Activated CD4-positive, alpha-beta T cell treated with anti-CD3 and anti-CD28 coated beads, Interleukin-2, amount 50 U/mL, for 1 hour (primary cell): ENCODE results near the gene RPS8.
"Not testable (repeated sequence)": the region's sequence is repeated elsewhere in the genome, so short reads cannot be mapped to it uniquely, and the experiment has no call there.

Source experiments
- DNase-seq: peaks from one replicate; pipeline ENCODE4 v3.0.0-alpha.2; 2020

The RPS8 gene

DNA sequence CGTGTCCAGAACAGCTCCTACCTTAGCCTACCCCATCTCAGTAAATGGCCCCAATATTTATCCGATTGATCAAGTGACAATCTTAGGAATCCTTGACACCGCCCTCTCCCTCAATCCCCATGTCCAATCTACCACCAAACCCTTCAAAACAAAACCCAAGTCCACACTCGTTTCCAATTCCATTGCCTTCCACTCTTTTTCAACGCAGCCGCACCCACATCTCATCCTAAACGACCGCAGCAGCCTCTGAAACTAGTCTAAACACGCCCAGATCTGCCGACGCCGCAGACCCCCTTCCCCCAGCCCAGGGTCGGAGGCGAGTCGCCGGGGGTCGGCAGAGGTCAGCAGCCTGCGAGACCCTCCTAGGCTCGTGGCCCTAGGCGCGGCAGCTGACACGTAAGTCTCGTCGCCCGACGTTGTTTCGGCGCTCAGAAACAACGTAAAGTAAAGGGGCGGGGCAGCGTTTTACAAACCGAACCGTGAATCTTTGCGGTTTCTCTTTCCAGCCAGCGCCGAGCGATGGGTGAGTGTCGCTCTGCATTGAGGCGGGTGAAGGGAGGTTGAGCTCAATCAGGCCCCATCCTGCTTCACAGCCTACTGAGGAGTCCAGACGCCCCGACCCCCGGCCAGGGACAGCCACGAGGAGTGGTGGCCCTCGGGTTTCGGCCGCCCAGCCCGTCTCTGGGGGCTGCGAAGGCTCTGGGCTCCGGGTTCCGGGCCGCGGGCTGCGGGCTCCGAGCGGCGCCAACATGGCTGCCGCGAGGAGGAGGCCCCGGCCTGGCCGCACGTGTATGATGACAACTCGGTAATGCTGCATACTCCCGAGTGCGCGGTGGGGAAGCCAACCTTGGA lies at the start of gene RPS8:
TSS of gene RPS8 (plus strand) at position 463 of the 852 bp plus-strand sequence. CDS start at position 520, 57 bp downstream.
- DNase-seq, result peak; percentile 87

DNA sequence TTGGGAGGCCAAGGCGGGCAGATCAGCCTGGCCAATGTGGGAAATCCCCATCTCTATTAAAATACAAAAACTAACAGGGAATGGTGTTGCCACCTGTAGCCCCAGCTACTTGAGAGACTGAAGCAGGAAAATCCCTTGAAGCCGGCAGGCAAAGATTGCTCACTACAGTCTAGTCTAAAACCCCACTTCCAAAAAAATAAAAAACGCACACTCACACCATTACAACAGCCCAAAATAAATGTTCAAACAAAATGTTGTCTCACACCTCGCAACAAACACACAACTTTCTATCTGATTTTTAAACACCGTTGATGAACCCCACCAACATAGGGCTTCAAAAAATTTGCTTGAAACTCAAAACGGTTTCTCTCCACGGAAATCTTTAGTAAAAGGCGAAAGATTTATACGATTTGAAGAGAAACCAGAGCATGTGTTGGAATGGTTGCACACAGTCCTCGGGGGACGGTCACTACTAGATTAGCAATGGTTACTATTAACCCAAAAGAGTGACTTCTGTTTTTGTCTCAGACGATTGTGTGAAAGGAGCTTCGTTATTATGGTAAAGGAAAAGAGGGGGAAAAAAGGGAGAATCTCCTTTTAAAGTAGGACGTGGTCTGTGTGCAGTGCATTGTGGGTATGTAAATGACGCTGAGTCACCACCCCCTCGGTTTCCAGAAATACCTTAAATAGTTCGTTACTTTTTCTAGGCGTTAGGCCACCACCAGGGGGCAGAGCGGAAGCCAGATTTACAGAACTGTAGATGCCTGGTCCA lies 44.4 kb upstream of the RPS8 start, which contains the start of gene RNU5D-1:
TSS of gene RNU5D-1 (minus strand) at position 430 of the 772 bp plus-strand sequence.
- peak; percentile 95 for DNase-seq

DNA sequence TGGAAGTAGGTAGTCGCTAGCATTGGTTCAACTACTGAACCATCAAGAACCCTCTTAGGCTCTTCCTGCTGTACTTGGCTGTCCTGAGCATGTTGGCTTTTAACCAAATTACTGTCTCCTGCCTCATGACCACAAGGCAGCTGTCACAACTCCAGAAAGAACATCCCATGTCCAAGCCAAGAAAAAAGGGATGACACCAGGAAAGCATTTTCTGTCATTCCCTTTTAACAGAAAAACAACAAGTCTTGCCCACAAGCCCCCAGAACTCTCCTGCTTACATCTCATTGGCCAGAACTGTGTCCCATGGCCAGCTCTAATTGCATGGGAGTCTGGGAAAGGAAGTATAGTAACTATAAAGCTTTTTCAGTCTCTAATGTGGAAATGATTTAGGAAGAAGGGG lies 42.0 kb upstream of the RPS8 start:
- no peak for DNase-seq

DNA sequence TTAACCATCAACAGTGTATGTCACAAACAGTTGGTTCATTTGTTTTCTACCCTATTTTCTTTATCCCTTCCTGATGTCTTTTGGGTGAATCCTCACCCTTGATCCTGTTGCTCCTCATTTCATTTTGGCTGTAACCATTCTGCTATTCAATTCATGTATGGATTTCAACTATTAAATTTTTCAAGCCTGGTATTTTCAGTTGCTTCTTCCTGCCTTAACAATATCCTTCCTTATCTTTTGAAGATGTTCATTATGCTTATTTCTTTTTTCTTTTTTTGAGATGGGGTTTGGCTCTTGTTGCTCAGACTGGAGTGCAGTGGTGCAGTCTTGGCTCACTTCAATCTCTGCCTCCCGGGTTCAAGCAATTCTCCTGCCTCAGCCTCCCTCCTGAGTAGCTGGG lies 41.6 kb upstream of the RPS8 start:
- DNase-seq, result no peak

GRCh38 chr1:44735992-44736391 lies 39.3 kb upstream of the RPS8 start:
- DNase-seq, result no peak

DNA sequence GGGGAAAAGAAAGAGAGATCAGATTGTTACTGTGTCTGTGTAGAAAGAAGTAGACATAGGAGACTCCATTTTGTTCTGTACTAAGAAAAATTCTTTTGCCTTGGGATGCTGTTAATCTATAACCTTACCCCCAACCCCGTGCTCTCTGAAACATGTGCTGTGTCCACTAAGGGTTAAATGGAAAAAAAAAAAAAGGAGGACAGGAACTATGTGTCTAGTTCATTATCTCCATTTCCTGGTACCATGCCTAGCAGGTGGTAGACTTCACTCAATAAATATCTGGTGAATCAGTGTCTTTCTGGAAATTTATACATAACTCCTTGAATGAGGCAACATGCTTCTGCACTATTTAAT lies 36.4 kb upstream of the RPS8 start:
- DNase-seq, result not testable (repeated sequence)

DNA sequence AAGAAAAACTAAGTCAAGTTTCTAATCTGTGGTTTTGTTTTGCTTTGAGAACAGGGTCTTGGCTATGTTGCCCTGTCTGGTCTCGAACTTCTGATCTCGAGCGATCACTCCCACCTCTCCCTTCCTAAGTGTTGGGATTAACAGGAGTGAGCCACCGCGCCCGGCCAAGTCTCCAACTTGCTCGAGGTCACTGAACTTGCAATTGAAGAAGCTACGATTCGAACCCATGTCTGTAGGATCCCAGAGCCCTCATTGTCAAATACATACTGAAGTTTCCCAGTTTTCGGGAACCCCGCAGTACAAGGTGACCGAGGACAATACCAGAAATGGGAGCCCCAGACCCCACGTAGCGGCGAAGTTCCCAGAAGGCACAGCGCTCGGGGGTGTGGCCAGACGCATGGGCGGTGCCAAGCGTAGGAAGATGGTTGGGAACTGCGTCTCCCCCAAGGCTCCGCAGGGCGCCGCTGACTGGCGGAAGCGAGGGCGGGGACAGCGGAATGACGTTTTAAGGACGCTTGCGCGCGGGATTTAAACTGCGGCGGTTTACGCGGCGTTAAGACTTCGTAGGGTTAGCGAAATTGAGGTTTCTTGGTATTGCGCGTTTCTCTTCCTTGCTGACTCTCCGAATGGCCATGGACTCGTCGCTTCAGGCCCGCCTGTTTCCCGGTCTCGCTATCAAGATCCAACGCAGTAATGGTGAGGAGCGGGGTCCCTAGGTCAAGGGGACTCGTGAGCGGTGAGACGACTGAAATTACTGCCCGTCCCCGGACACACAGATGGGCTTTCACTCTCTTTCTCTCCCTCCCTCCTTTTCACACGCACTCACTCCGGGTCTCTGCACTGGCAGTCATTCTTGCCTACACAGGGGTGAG lies 35.8 kb upstream of the RPS8 start, which contains the start of gene KIF2C:
TSS of gene KIF2C (plus strand) at position 531 of the 872 bp plus-strand sequence. CDS start at position 627, 96 bp downstream.
- DNase-seq, result peak; percentile 96

DNA sequence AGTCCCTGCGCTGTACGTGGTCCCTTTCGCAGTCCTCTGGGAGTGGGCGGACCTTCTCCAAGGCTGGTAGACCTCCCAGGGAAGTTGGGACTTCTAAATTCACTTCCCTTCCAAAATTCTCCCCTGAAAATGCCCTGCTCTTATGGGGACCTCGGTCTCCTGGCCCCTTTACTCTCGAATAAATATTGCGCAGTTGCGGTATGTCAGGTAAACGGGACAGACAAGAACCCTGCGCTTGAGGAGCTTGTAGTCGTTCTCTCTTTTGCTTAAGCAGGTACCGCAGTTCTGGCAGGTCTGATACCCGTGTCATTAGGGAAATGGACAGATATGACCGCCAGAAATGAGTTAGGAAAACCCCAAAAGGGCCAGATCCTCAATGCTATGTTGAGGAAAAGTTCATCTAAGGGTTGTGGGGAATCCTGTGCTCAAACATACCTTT lies 35.1 kb upstream of the RPS8 start:
- DNase-seq, result no peak

- no peak for DNase-seq
These were observed 32.1 kb upstream of the RPS8 start for GRCh38 chr1:44743211-44743610.

- no peak for DNase-seq
These were observed 27.5 kb upstream of the RPS8 start for GRCh38 chr1:44747878-44748277.

DNA sequence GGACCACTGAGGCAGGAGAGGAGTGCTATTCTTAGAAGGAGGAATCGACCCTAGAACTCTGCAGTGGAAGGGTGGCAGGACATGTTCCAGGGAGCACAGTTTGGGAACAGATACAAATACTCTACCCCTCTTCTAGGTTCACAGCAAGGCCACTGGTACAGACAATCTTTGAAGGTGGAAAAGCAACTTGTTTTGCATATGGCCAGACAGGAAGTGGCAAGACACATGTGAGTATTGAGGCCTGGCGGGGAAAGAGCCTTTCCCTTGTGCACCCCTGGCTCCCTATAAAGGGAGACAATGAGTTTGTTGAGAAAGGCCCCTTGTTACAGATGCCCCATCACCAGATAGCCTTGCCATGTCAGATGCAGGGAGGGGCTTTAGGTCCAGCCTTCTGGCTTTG lies 17.9 kb upstream of the RPS8 start:
- no peak for DNase-seq

GRCh38 chr1:44759077-44759476 lies 16.3 kb upstream of the RPS8 start:
- DNase-seq, result no peak

DNA sequence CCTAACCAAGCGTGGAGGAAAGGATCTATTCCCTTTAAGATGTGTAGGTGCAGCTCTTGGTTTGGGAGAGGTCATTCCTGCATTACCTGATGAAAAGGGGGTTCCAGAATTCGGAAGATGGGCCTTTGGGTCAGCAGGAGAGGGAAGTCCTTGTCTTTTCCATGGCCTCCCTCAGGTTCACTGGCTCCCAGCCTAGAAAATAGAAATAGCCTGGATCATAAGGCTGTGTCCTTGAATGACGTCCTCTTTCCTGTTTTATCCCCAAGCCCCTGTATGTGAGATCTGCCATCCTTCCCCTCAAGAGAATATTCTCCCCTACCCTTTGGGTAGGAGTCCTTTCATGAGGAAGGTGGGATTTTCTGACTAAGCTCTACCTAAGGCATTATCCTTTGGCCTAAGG lies 14.5 kb upstream of the RPS8 start:
- no peak for DNase-seq

DNA sequence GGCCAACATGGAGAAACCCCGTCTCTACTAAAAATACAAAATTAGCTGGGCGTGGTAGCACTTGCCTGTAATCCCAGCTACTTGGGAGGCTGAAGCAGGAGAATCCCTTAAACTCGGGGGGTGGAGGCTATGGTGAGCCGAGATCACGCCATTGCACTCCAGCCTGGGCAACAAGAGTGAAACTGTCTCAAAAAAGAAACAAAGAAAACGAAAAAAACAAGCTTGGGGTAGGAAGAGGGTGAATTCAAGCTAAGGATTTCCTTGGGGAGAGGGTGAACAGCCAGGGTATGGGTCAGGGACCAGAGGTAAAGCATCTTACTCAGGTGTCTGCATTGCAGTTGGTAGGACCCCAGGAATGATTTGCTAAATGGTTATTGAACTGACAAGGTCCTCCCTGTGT lies 8.9 kb upstream of the RPS8 start:
- not testable (repeated sequence) for DNase-seq

DNA sequence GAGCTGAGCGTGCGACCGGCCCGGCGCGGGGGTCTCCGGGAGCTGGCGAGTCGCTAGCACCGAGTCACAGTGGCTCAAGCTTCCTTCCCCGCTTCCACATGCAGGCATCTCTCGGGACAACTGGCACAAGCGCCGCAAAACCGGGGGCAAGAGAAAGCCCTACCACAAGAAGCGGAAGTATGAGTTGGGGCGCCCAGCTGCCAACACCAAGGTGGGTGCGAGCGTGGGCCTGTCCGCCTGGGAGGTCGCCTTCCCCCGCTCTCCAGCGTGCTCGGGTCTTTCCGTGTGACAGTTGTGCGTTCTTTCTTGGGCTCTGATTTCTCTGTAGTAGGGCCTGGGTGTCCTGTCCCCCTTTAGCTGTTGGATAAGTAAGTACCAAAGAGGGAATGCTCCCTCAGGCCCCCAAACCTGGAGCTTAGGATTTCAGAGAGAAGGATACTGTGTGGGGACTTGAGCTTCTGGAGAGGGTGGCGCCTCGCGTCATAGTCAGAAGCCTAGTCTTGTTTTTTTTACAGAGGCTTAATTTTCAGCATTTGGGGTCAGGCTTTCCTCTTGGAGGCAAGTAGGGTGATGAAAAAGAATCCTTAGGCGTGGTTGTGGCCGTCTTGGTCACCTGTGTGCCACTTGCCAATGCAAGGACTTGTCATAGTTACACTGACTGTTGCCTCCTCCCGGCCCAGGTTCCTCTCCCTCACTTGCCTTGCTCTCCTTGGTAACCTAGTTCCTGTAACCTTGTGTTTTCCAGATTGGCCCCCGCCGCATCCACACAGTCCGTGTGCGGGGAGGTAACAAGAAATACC lies 790 bp downstream of the RPS8 start:
- no peak for DNase-seq

GRCh38 chr1:44776730-44777068 lies 1.4 kb downstream of the RPS8 start:
- DNase-seq, result no peak

DNA sequence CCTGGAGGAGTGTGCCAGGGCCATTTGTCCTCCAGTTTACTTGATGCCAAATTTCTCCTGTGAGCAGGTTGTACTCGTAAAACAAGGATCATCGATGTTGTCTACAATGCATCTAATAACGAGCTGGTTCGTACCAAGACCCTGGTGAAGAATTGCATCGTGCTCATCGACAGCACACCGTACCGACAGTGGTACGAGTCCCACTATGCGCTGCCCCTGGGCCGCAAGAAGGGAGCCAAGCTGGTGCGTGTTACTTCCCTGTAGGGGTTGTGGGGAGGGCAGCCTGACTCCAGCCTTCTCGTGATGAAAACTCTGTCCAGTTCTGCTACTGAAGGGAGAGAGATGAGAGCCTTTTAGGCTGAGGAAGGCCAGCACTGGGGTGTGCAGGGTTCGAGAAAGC lies 2.2 kb downstream of the RPS8 start:
- DNase-seq, result no peak

- no peak for DNase-seq
These were observed 2.8 kb downstream of the RPS8 start for GRCh38 chr1:44777969-44778635.

DNA sequence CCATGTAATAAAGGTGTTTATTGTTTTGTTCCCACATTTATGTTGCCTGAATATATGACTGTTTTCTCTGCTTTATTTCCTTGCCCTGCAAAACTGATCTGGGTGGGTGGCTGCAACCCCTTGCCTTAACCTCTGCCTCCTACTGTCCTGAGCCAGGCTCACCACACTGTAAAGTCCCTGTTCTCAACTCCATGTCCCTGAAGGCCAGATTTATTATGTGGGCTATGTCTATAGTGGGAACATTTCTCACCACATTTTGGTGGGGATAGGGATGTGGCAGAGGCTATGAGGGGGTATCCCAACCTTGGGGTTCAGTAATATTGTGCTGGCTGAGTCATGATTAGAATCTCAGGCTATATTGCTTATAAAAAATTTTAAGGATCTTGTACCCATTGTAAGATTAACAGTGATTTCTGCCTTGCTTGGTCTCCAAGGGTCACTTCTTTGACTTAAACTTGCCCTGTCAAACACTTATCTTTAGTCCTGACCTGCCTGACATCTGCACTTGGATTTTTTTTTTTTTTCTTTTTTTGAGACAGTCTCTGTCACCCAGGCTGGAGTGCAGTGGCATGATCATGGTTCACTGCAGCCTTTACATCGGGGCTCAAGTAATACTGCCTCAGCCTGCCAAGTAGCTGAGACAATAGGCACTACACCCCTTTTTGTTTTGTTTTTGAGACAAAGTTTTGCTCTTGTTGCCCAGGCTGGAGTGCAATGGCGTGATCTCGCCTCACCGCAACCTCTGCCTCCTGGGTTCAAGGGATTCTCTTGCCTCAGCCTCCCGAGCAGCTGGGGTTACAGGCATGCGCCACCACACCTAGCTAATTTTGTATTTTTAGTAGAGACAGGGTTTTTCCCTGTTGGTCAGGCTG lies 3.6 kb downstream of the RPS8 start:
- no peak for DNase-seq

GRCh38 chr1:44780583-44781121 lies 5.3 kb downstream of the RPS8 start:
- no peak for DNase-seq
